ENCODE measurements around the gene MFAP3L. TPM values are rescaled to one million over a fixed set of nuclear protein-coding genes. Genes with fewer than 3 reads are reported as not detected.
A peak's percentile ranks its signal among the peaks of the same experiment; 100 is the strongest.

MFAP3L gene
- total RNA-seq, 2 experiments from 2014 or later: 0.70 to 1.2 TPM

GRCh38 chr4:170040031-170040680 is 14.0 kb upstream of the MFAP3L start:
- H3K27me3 Mint-ChIP-seq: no peaks in the 10 kb centered on the region
- H3K36me3 Mint-ChIP-seq: no peaks in the 10 kb centered on the region
- no peaks in the 10 kb centered on the region for H3K9me3 Mint-ChIP-seq
- intact Hi-C loops (cut with micrococcal nuclease): no loop called here
- H3K27ac Mint-ChIP-seq: no peak overlapping the region
- CTCF ChIA-PET: interaction anchor here (0.6 to 3.1 kb wide), 3 partner anchors 8 to 230 kb away, joined by 3 to 13 read pairs (median 3); no protein-coding TSS in a partner anchor
- POLR2A ChIA-PET: no interaction called here
- no peaks in the 10 kb centered on the region for H3K4me1 Mint-ChIP-seq (ENCODE audit: low read depth)
- no peak overlapping the region for H3K4me3 Mint-ChIP-seq
- no peak for DNase-seq

GRCh38 chr4:170038769-170039168 is 12.6 kb upstream of the MFAP3L start:
- no peaks in the 10 kb centered on the region for H3K36me3 Mint-ChIP-seq

GRCh38 chr4:170038232-170038631 is 12.0 kb upstream of the MFAP3L start:
- H3K27ac Mint-ChIP-seq: no peak overlapping the region

More at GRCh38 chr4:170038769-170039168, 12.6 kb upstream of the MFAP3L start:
- DNase-seq: no peak
- intact Hi-C loops (cut with micrococcal nuclease): no loop called here
- H3K9me3 Mint-ChIP-seq: no peaks in the 10 kb centered on the region
- H3K4me3 Mint-ChIP-seq: no peak overlapping the region
- no peaks in the 10 kb centered on the region for H3K4me1 Mint-ChIP-seq (ENCODE audit: low read depth)
- ChIA-PET CTCF (no interaction called here), POLR2A (no interaction called here)
- H3K27me3 Mint-ChIP-seq: no peaks in the 10 kb centered on the region
- H3K27ac Mint-ChIP-seq: no peak overlapping the region

GRCh38 chr4:170037481-170037880 is 11.3 kb upstream of the MFAP3L start:
- intact Hi-C loops (cut with micrococcal nuclease): no loop called here
- no peaks in the 10 kb centered on the region for H3K9me3 Mint-ChIP-seq
- H3K4me1 Mint-ChIP-seq (ENCODE audit: low read depth): no peaks in the 10 kb centered on the region
- ChIA-PET CTCF (no interaction called here), POLR2A (no interaction called here)
- DNase-seq: no peak
- no peak overlapping the region for H3K27ac Mint-ChIP-seq
- H3K36me3 Mint-ChIP-seq: no peaks in the 10 kb centered on the region
- no peaks in the 10 kb centered on the region for H3K27me3 Mint-ChIP-seq
- H3K4me3 Mint-ChIP-seq: no peak overlapping the region

More at GRCh38 chr4:170038232-170038631, 12.0 kb upstream of the MFAP3L start:
- H3K4me1 Mint-ChIP-seq (ENCODE audit: low read depth): no peaks in the 10 kb centered on the region
- H3K36me3 Mint-ChIP-seq: no peaks in the 10 kb centered on the region
- POLR2A ChIA-PET: no interaction called here
- H3K27me3 Mint-ChIP-seq: no peaks in the 10 kb centered on the region
- H3K9me3 Mint-ChIP-seq: no peaks in the 10 kb centered on the region
- no peak for DNase-seq
- intact Hi-C loops (cut with micrococcal nuclease): no loop called here
- CTCF ChIA-PET: no interaction called here
- no peak overlapping the region for H3K4me3 Mint-ChIP-seq

GRCh38 chr4:170035845-170036244 is 9.7 kb upstream of the MFAP3L start:
- no peaks in the 10 kb centered on the region for H3K36me3 Mint-ChIP-seq
- no peaks in the 10 kb centered on the region for H3K4me1 Mint-ChIP-seq (ENCODE audit: low read depth)
- H3K4me3 Mint-ChIP-seq: no peak overlapping the region
- DNase-seq: no peak
- no peaks in the 10 kb centered on the region for H3K9me3 Mint-ChIP-seq
- no peak overlapping the region for H3K27ac Mint-ChIP-seq
- CTCF ChIA-PET: no interaction called here
- POLR2A ChIA-PET: interaction anchor here (0.5 kb wide), 1 partner anchor 369 kb away, joined by 5 read pairs; no protein-coding TSS in a partner anchor
- intact Hi-C loops (cut with micrococcal nuclease): no loop called here
- H3K27me3 Mint-ChIP-seq: no peaks in the 10 kb centered on the region

- ChIA-PET POLR2A (no interaction called here), CTCF (no interaction called here)
- intact Hi-C loops (cut with micrococcal nuclease): no loop called here
- H3K27ac Mint-ChIP-seq: no peak overlapping the region
- no peak overlapping the region for H3K4me3 Mint-ChIP-seq
- H3K27me3 Mint-ChIP-seq: peaks cover 2% of the 10 kb centered on the region
- no peaks in the 10 kb centered on the region for H3K36me3 Mint-ChIP-seq
- no peaks in the 10 kb centered on the region for H3K4me1 Mint-ChIP-seq (ENCODE audit: low read depth)
- no peak for DNase-seq
- no peaks in the 10 kb centered on the region for H3K9me3 Mint-ChIP-seq
Observed at GRCh38 chr4:170035231-170035630, 9.0 kb upstream of the MFAP3L start.

- ChIA-PET POLR2A (interaction anchor here (0.6 kb wide), 1 partner anchor 847 kb away, joined by 3 read pairs; no protein-coding TSS in a partner anchor), CTCF (interaction anchor here (1.1 kb wide), 1 partner anchor 224 kb away, joined by 3 read pairs; no protein-coding TSS in a partner anchor)
- intact Hi-C loops (cut with micrococcal nuclease): no loop called here
- Mint-ChIP-seq H3K4me3 (no peak overlapping the region), H3K27ac (no peak overlapping the region), H3K27me3 (peaks cover 6% of the 10 kb centered on the region), H3K4me1 (ENCODE audit: low read depth) (no peaks in the 10 kb centered on the region), H3K9me3 (no peaks in the 10 kb centered on the region), H3K36me3 (no peaks in the 10 kb centered on the region)
- no peak for DNase-seq
Observed at GRCh38 chr4:170033999-170034398, 7.8 kb upstream of the MFAP3L start.

GRCh38 chr4:170030121-170030520 is 3.9 kb upstream of the MFAP3L start:
- CTCF ChIA-PET: interaction anchor here (1.7 kb wide), 1 partner anchor 417 kb away, joined by 5 read pairs; the partner anchor contains the start of gene NEK1
- no peak for DNase-seq
- no peak overlapping the region for H3K4me3 Mint-ChIP-seq
- intact Hi-C loops (cut with micrococcal nuclease): no loop called here
- no peak overlapping the region for H3K27ac Mint-ChIP-seq
- peaks cover 3% of the 10 kb centered on the region for H3K9me3 Mint-ChIP-seq
- POLR2A ChIA-PET: no interaction called here
- peaks cover 9% of the 10 kb centered on the region for H3K4me1 Mint-ChIP-seq (ENCODE audit: low read depth)
- H3K27me3 Mint-ChIP-seq: peaks cover 16% of the 10 kb centered on the region
- peaks cover 2% of the 10 kb centered on the region for H3K36me3 Mint-ChIP-seq

- Mint-ChIP-seq H3K4me1 (ENCODE audit: low read depth) (peaks cover 9% of the 10 kb centered on the region), H3K9me3 (peaks cover 3% of the 10 kb centered on the region), H3K4me3 (peak overlapping the region; percentile 79), H3K27me3 (peaks cover 16% of the 10 kb centered on the region), H3K36me3 (peaks cover 2% of the 10 kb centered on the region), H3K27ac (peak overlapping the region; percentile 71)
- intact Hi-C loops (cut with micrococcal nuclease): loop anchor here (1.0 to 5.0 kb wide), 6 partner anchors 40 to 415 kb away; partner anchors contain the start of gene NEK1
- DNase-seq: peak; percentile 93
- CTCF ChIA-PET: interaction anchor here (0.6 to 2.7 kb wide), 4 partner anchors 217 to 414 kb away, joined by 3 to 8 read pairs (median 4); partner anchors contain the start of gene CLCN3
- POLR2A ChIA-PET: interaction anchor here (0.7 kb wide), 1 partner anchor 17 kb away, joined by 3 read pairs; no protein-coding TSS in a partner anchor
Observed at GRCh38 chr4:170027181-170027829, 1.1 kb upstream of the MFAP3L start.

GRCh38 chr4:170025523-170026252 is 507 bp downstream of the MFAP3L start:
- peak overlapping the region; percentile 69 for H3K4me3 Mint-ChIP-seq
- H3K36me3 Mint-ChIP-seq: peaks cover 2% of the 10 kb centered on the region
- peaks cover 16% of the 10 kb centered on the region for H3K27me3 Mint-ChIP-seq
- peaks cover 3% of the 10 kb centered on the region for H3K9me3 Mint-ChIP-seq
- DNase-seq: peak; percentile 16
- ChIA-PET CTCF (interaction anchor here (0.9 to 2.4 kb wide), 4 partner anchors 22 to 412 kb away, joined by 3 to 9 read pairs (median 6); no protein-coding TSS in a partner anchor), POLR2A (interaction anchor here (1.0 to 1.2 kb wide), 2 partner anchors 8 to 413 kb away, joined by 3 read pairs; partner anchors contain the start of gene NEK1)
- H3K27ac Mint-ChIP-seq: no peak overlapping the region
- H3K4me1 Mint-ChIP-seq (ENCODE audit: low read depth): peaks cover 9% of the 10 kb centered on the region
- intact Hi-C loops (cut with micrococcal nuclease): loop anchor here (1.0 to 5.0 kb wide), 3 partner anchors 38 to 1015 kb away; partner anchors contain the start of gene CBR4

- DNase-seq: no peak
- intact Hi-C loops (cut with micrococcal nuclease): no loop called here
- Mint-ChIP-seq H3K9me3 (no peaks in the 10 kb centered on the region), H3K4me3 (no peak overlapping the region), H3K27me3 (peaks cover 3% of the 10 kb centered on the region), H3K27ac (no peak overlapping the region), H3K36me3 (no peaks in the 10 kb centered on the region), H3K4me1 (ENCODE audit: low read depth) (peaks cover 2% of the 10 kb centered on the region)
- ChIA-PET CTCF (no interaction called here), POLR2A (no interaction called here)
Observed at GRCh38 chr4:170022211-170022610, 4.0 kb downstream of the MFAP3L start.

- no peak overlapping the region for H3K27ac Mint-ChIP-seq
- no peak for DNase-seq
- ChIA-PET POLR2A (no interaction called here), CTCF (no interaction called here)
- no peaks in the 10 kb centered on the region for H3K9me3 Mint-ChIP-seq
- H3K4me3 Mint-ChIP-seq: no peak overlapping the region
- H3K4me1 Mint-ChIP-seq (ENCODE audit: low read depth): no peaks in the 10 kb centered on the region
- no peaks in the 10 kb centered on the region for H3K36me3 Mint-ChIP-seq
- intact Hi-C loops (cut with micrococcal nuclease): no loop called here
- H3K27me3 Mint-ChIP-seq: no peaks in the 10 kb centered on the region
Observed at GRCh38 chr4:170017252-170017651, 8.9 kb downstream of the MFAP3L start.

Data from activated CD4-positive, alpha-beta memory T cell treated with anti-CD3 and anti-CD28 coated beads for 36 hours (primary cell).